CD4-positive, alpha-beta T cell (primary cell): ENCODE measurements around the gene TMCO4. TPM values are rescaled to one million over a fixed set of nuclear protein-coding genes. Genes with fewer than 3 reads are reported as not detected.

Experiments
- ATAC-seq: fragments of 200-7000 bp; cut with Tn5 transposase; one replicate; pipeline ENCODE4 v1.10.0; 2022; ENCODE audit warnings: mild to moderate bottlenecking; ENCODE audit not compliant: poor library complexity
- CTCF ChIA-PET: fragments of 350-600 bp; sonication (Branson Sonifier 250); formaldehyde crosslinking; loops from one replicate; lab custom pipeline; 2021; ENCODE audit warnings: antibody characterized with exemption, inconsistent platforms; lab: Charles Lee
- POLR2A ChIA-PET: fragments of 350-600 bp; sonication (Branson Sonifier 250); formaldehyde crosslinking; loops from one replicate; lab custom pipeline; 2021; ENCODE audit warnings: antibody characterized with exemption, inconsistent platforms; lab: Charles Lee
- DNase-seq, 14 experiments: peaks; one replicate each; pipeline ENCODE4 v3.0.0-alpha.2; 2013 to 2020; ENCODE audit warnings: mixed read lengths in 2 of 14
- H3K27ac ChIP-seq, 2 donors: one replicate each; pipeline versions ENCODE4 v1.5.1 to v1.7.0; 2013; ENCODE audit warnings: low read length in 2 of 2, low read depth in 1 of 2, mild to moderate bottlenecking in 1 of 2
- H3K27me3 ChIP-seq, 2 experiments: 1 replicate in 1 of 2; 2 replicates in 1 of 2; pipeline versions ENCODE4 v1.6.1 to v1.7.0; 2013; ENCODE audit warnings: low read length in 2 of 2, control low read depth in 1 of 2, mild to moderate bottlenecking in 1 of 2, moderate library complexity in 1 of 2; ENCODE audit not compliant: insufficient read depth in 2 of 2, control insufficient read depth in 1 of 2
- H3K36me3 ChIP-seq: one replicate; pipeline ENCODE4 v1.6.1; 2013; ENCODE audit warnings: low read length, control low read depth; ENCODE audit not compliant: insufficient read depth
- H3K4me1 ChIP-seq: one replicate; pipeline ENCODE4 v1.6.1; 2013; ENCODE audit warnings: low read length, control low read depth; ENCODE audit not compliant: insufficient read depth
- H3K4me3 ChIP-seq: one replicate; pipeline ENCODE4 v1.5.1; 2013; ENCODE audit warnings: mild to moderate bottlenecking, low read length, moderate library complexity
- H3K9me3 ChIP-seq, 2 experiments: 1 replicate in 1 of 2; 2 replicates in 1 of 2; pipeline versions ENCODE4 v1.6.1 to v1.7.0; 2013; ENCODE audit warnings: low read length in 2 of 2, mild to moderate bottlenecking in 2 of 2, control low read depth in 1 of 2, moderate library complexity in 1 of 2; ENCODE audit not compliant: control insufficient read depth in 1 of 2, insufficient read depth in 1 of 2
- H3K27ac Mint-ChIP-seq: one replicate; pipeline ENCODE4 v1.8.0; 2020; ENCODE audit warnings: mixed read lengths
- H3K27me3 Mint-ChIP-seq: one replicate; pipeline ENCODE4 v1.8.0; 2021; ENCODE audit warnings: mixed read lengths
- H3K36me3 Mint-ChIP-seq: one replicate; pipeline ENCODE4 v1.8.0; 2021; ENCODE audit warnings: low read depth, mixed read lengths
- H3K4me1 Mint-ChIP-seq: one replicate; pipeline ENCODE4 v1.8.0; 2021; ENCODE audit warnings: low read depth, mixed read lengths
- H3K4me3 Mint-ChIP-seq: one replicate; pipeline ENCODE4 v1.8.0; 2020; ENCODE audit warnings: mild to moderate bottlenecking, mixed read lengths
- H3K9me3 Mint-ChIP-seq: one replicate; pipeline ENCODE4 v1.8.0; 2020; ENCODE audit warnings: mixed read lengths
- CTCF ChIP-seq: fragments of 200-600 bp; IDR thresholded peaks from one replicate; pipeline ENCODE4 v1.8.0; 2022; ENCODE audit warnings: antibody characterized with exemption, mild to moderate bottlenecking
- intact Hi-C, 2 experiments: fragments of 100-400 bp; cut with DNase I in 1 of 2; cut with micrococcal nuclease in 1 of 2; formaldehyde crosslinking; loops; one replicate each; pipeline versions ENCODE4 v1.15.1 to v1.9.0; 2023 to 2025; cut with DNase I, micrococcal nuclease
- total RNA-seq, 174 experiments: library from RNA in 2 of 174; stranded (reverse) in 2 of 174; gene quantifications; one replicate each; pipeline ENCODE4 v1.2.3 and lab custom pipeline; 2021 to 2026

TMCO4 gene
- total RNA-seq, 2 experiments from 2014 or later = 12.4 to 13.9 TPM

- no peaks in the 10 kb centered on the region for H3K36me3 Mint-ChIP-seq
- ATAC-seq (no peak), DNase-seq (no peak)
- H3K4me1 Mint-ChIP-seq = peaks cover 13% of the 10 kb centered on the region
- H3K27ac Mint-ChIP-seq = no peak overlapping the region
- no peaks in the 10 kb centered on the region for H3K9me3 Mint-ChIP-seq
- peaks cover 5% of the 10 kb centered on the region for H3K27me3 Mint-ChIP-seq
- Histone ChIP-seq H3K36me3 (no peaks in the 10 kb centered on the region), H3K4me1 (peaks cover 20% of the 10 kb centered on the region), H3K9me3 (no peaks in the 10 kb centered on the region), H3K27me3 (no peaks in the 10 kb centered on the region), H3K4me3 (no peak overlapping the region), H3K27ac (no peak overlapping the region)
- intact Hi-C loops = loop anchor here (2.0 to 10.0 kb wide), 3 partner anchors 73 to 751 kb away; partner anchors contain the start of gene ALDH4A1 (in 1 of the 2)
- CTCF ChIA-PET = no interaction called here
- H3K4me3 Mint-ChIP-seq = no peak overlapping the region
- POLR2A ChIA-PET = no interaction called here
- TF ChIP-seq CTCF = no peak
Observed at GRCh38 chr1:19655718-19656080, 144.0 kb downstream of the TMCO4 start.

GRCh38 chr1:19654886-19655717 lies 144.6 kb downstream of the TMCO4 start:
- H3K27ac ChIP-seq = no peak overlapping the region

GRCh38 chr1:19654386-19654785 lies 145.3 kb downstream of the TMCO4 start:
- Mint-ChIP-seq H3K27me3 (no peaks in the 10 kb centered on the region), H3K27ac (no peak overlapping the region), H3K4me1 (peaks cover 6% of the 10 kb centered on the region), H3K36me3 (no peaks in the 10 kb centered on the region), H3K9me3 (no peaks in the 10 kb centered on the region), H3K4me3 (no peak overlapping the region)
- H3K27ac ChIP-seq = no peak overlapping the region
- no peak for TF ChIP-seq CTCF
- ChIA-PET POLR2A (interaction anchor here (1.1 to 1.4 kb wide), 2 partner anchors 32 to 58 kb away, joined by 3 to 4 read pairs; a partner anchor contains a TSS), CTCF (interaction anchor here (0.6 to 1.7 kb wide), 32 partner anchors 8 to 274 kb away, joined by 3 to 10 read pairs (median 4); partner anchors contain the start of gene NBL1)
- no peak for ATAC-seq
- no peaks in the 10 kb centered on the region for H3K36me3 ChIP-seq
- DNase-seq = peak in 1 of 14 experiments; percentile 4
- H3K4me1 ChIP-seq = peaks cover 18% of the 10 kb centered on the region
- no peaks in the 10 kb centered on the region for H3K9me3 ChIP-seq
- no peaks in the 10 kb centered on the region for H3K27me3 ChIP-seq
- H3K4me3 ChIP-seq = no peak overlapping the region
- intact Hi-C loops = loop anchor here (2.0 to 10.0 kb wide), 6 partner anchors 72 to 750 kb away; partner anchors contain the start of genes ALDH4A1 (in 1 of the 2) and CAPZB (in 1 of the 2)

More at GRCh38 chr1:19654886-19655717, 144.6 kb downstream of the TMCO4 start:
- Histone ChIP-seq H3K4me3 (no peak overlapping the region), H3K9me3 (no peaks in the 10 kb centered on the region), H3K4me1 (peaks cover 25% of the 10 kb centered on the region), H3K36me3 (no peaks in the 10 kb centered on the region), H3K27me3 (no peaks in the 10 kb centered on the region)
- no peaks in the 10 kb centered on the region for H3K36me3 Mint-ChIP-seq
- H3K4me3 Mint-ChIP-seq = no peak overlapping the region
- CTCF ChIA-PET = interaction anchor here (1.1 to 1.6 kb wide), 4 partner anchors 49 to 189 kb away, joined by 3 to 10 read pairs (median 5); no protein-coding TSS in a partner anchor
- ATAC-seq (no peak), DNase-seq (peak in 1 of 14 experiments; percentile 23)
- POLR2A ChIA-PET = no interaction called here
- peaks cover 13% of the 10 kb centered on the region for H3K4me1 Mint-ChIP-seq
- H3K27me3 Mint-ChIP-seq = peaks cover 5% of the 10 kb centered on the region
- no peaks in the 10 kb centered on the region for H3K9me3 Mint-ChIP-seq
- intact Hi-C loops = loop anchor here (2.0 to 10.0 kb wide), 6 partner anchors 72 to 750 kb away; partner anchors contain the start of genes ALDH4A1 (in 1 of the 2) and CAPZB (in 1 of the 2)
- TF ChIP-seq CTCF = no peak
- H3K27ac Mint-ChIP-seq = no peak overlapping the region
